Endodermal cell (in vitro differentiated cells): Measurements from ENCODE around the gene OSER1. TPM values are rescaled to one million over a fixed set of nuclear protein-coding genes. Genes with fewer than 3 reads are reported as not detected.

Experiments used
- DNase-seq: peaks from one replicate; pipeline ENCODE4 v3.0.0-alpha.2; 2017
- H3K27ac ChIP-seq: 2 replicates; pipeline ENCODE4 v1.5.1; 2013; ENCODE audit warnings: mild to moderate bottlenecking, low read depth, low read length, moderate library complexity
- H3K27me3 ChIP-seq: 2 replicates; pipeline ENCODE4 v1.6.1; 2013; ENCODE audit warnings: mild to moderate bottlenecking, low read length, moderate library complexity; ENCODE audit not compliant: insufficient read depth, control insufficient read depth, poor library complexity, severe bottlenecking
- H3K36me3 ChIP-seq: 2 replicates; pipeline ENCODE4 v1.7.0; 2013; ENCODE audit warnings: mild to moderate bottlenecking, low read length, moderate library complexity; ENCODE audit not compliant: control insufficient read depth, insufficient read depth
- H3K4me1 ChIP-seq: one replicate; pipeline ENCODE4 v1.7.0; 2013; ENCODE audit warnings: low read length; ENCODE audit not compliant: control insufficient read depth, insufficient read depth
- H3K4me3 ChIP-seq: 2 replicates; pipeline ENCODE4 v1.5.1; 2013; ENCODE audit warnings: mild to moderate bottlenecking, low read length, moderate library complexity
- H3K9ac ChIP-seq: 2 replicates; pipeline ENCODE4 v1.6.1; 2013; ENCODE audit warnings: mild to moderate bottlenecking, low read length, moderate library complexity; ENCODE audit not compliant: poor library complexity, severe bottlenecking; ENCODE audit errors: extremely low read depth
- H3K9me3 ChIP-seq: 2 replicates; pipeline ENCODE4 v1.6.1; 2013; ENCODE audit warnings: mild to moderate bottlenecking, low read length, moderate library complexity; ENCODE audit not compliant: control insufficient read depth
- H3K27ac Mint-ChIP-seq: 2 replicates; pipeline ENCODE4 v1.8.0; 2020; ENCODE audit warnings: mixed read lengths
- H3K27me3 Mint-ChIP-seq: 2 replicates; pipeline ENCODE4 v1.8.0; 2021; ENCODE audit warnings: mild to moderate bottlenecking, mixed read lengths; ENCODE audit not compliant: insufficient read depth
- H3K36me3 Mint-ChIP-seq: 2 replicates; pipeline ENCODE4 v1.8.0; 2020; ENCODE audit warnings: low read depth, mixed read lengths
- H3K4me1 Mint-ChIP-seq: 2 replicates; pipeline ENCODE4 v1.8.0; 2020; ENCODE audit warnings: mixed read lengths
- H3K4me3 Mint-ChIP-seq: 2 replicates; pipeline ENCODE4 v1.8.0; 2020; ENCODE audit warnings: mild to moderate bottlenecking, moderate library complexity, mixed read lengths
- H3K9me3 Mint-ChIP-seq: 2 replicates; pipeline ENCODE4 v1.8.0; 2020; ENCODE audit warnings: mild to moderate bottlenecking, mixed read lengths
- WGBS, 2 experiments: methylation state at CpG; one replicate each; pipeline versions ENCODE4 v1.1.5 to v1.1.7; 2013; ENCODE audit warnings: missing lambda C conversion rate in 2 of 2, mixed read lengths in 1 of 2; ENCODE audit not compliant: insufficient coverage in 1 of 2, insufficient read length in 1 of 2; 5-methylcytosine and 5-hydroxymethylcytosine counted together
- total RNA-seq, 2 donors: library from RNA; stranded (reverse); fragmentation: NEBNext Ultra II Directional in 1 of 2; extraction: Animal tissue kit (Norgen Biotek cat#: 25700) in 1 of 2; gene quantifications; 2 replicates in 1 of 2; 3 replicates in 1 of 2; pipeline ENCODE4 v1.2.1, GENCODE V29; 2021
- TF ChIP-seq, protein P1 (sequence below): fragments of 200-600 bp; sonication (generic); conservative IDR thresholded peaks from 2 replicates; pipeline ENCODE4 v1.5.0; 2021; ENCODE audit warnings: antibody characterized with exemption, mild to moderate bottlenecking

OSER1 gene
- total RNA-seq, 2 donors from 2014 or later: 34.2 to 38.7 TPM

- peak; percentile 92 for DNase-seq
- H3K4me3 ChIP-seq: no peak overlapping the region
- no peak overlapping the region for H3K27ac ChIP-seq
- H3K4me1 ChIP-seq: peaks cover 8% of the 10 kb centered on the region
- H3K9me3 ChIP-seq: no peaks in the 10 kb centered on the region
- WGBS, 2 experiments: 60 to 66% methylated on average over 6 to 7 of the region's 7 CpGs
- H3K36me3 ChIP-seq: no peaks in the 10 kb centered on the region
- H3K9ac ChIP-seq: no peak overlapping the region
- H3K4me1 Mint-ChIP-seq: peaks cover 28% of the 10 kb centered on the region
- no peak overlapping the region for H3K27ac Mint-ChIP-seq
- H3K9me3 Mint-ChIP-seq: no peaks in the 10 kb centered on the region
- H3K27me3 ChIP-seq: no peaks in the 10 kb centered on the region
- TF ChIP-seq, protein P1, sequence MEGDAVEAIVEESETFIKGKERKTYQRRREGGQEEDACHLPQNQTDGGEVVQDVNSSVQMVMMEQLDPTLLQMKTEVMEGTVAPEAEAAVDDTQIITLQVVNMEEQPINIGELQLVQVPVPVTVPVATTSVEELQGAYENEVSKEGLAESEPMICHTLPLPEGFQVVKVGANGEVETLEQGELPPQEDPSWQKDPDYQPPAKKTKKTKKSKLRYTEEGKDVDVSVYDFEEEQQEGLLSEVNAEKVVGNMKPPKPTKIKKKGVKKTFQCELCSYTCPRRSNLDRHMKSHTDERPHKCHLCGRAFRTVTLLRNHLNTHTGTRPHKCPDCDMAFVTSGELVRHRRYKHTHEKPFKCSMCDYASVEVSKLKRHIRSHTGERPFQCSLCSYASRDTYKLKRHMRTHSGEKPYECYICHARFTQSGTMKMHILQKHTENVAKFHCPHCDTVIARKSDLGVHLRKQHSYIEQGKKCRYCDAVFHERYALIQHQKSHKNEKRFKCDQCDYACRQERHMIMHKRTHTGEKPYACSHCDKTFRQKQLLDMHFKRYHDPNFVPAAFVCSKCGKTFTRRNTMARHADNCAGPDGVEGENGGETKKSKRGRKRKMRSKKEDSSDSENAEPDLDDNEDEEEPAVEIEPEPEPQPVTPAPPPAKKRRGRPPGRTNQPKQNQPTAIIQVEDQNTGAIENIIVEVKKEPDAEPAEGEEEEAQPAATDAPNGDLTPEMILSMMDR: peak; percentile 92
- no peaks in the 10 kb centered on the region for H3K36me3 Mint-ChIP-seq
- H3K27me3 Mint-ChIP-seq: no peaks in the 10 kb centered on the region
- H3K4me3 Mint-ChIP-seq: no peak overlapping the region
Measured at GRCh38 chr20:44215125-44215524, 4.6 kb upstream of the OSER1 start.

DNA sequence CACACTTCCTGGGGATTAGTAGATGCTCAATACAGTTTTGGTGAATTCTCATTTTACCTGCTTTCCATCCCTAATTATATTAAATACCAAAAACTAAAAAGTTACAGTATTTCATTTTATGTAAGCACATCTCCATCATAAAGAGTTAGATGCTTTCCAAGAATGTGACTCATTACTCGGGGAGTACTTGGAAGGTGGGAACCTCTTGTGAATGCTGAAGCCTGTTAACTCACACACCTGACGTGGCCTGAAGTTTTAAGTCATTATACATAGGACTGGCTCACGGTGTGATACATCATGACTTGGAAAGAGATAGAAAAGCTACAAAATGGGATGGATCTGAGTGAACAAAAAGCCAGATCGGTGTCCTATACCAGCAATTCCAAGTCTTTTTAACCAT is 2.2 kb upstream of the OSER1 start:
- no peak for DNase-seq
- H3K9me3 ChIP-seq: no peaks in the 10 kb centered on the region
- H3K27me3 ChIP-seq: no peaks in the 10 kb centered on the region
- no peaks in the 10 kb centered on the region for H3K27me3 Mint-ChIP-seq
- H3K36me3 ChIP-seq: no peaks in the 10 kb centered on the region
- no peaks in the 10 kb centered on the region for H3K36me3 Mint-ChIP-seq
- no peak overlapping the region for H3K4me3 Mint-ChIP-seq
- H3K4me3 ChIP-seq: no peak overlapping the region
- no peak overlapping the region for H3K27ac ChIP-seq
- H3K4me1 Mint-ChIP-seq: peaks cover 37% of the 10 kb centered on the region
- no peak overlapping the region for H3K9ac ChIP-seq
- H3K4me1 ChIP-seq: no peaks in the 10 kb centered on the region
- 90% methylated on average over 4 of the region's 4 CpGs for WGBS, 2 experiments
- H3K27ac Mint-ChIP-seq: peak overlapping the region; percentile 38
- TF ChIP-seq, protein P1: no peak
- no peaks in the 10 kb centered on the region for H3K9me3 Mint-ChIP-seq

DNA sequence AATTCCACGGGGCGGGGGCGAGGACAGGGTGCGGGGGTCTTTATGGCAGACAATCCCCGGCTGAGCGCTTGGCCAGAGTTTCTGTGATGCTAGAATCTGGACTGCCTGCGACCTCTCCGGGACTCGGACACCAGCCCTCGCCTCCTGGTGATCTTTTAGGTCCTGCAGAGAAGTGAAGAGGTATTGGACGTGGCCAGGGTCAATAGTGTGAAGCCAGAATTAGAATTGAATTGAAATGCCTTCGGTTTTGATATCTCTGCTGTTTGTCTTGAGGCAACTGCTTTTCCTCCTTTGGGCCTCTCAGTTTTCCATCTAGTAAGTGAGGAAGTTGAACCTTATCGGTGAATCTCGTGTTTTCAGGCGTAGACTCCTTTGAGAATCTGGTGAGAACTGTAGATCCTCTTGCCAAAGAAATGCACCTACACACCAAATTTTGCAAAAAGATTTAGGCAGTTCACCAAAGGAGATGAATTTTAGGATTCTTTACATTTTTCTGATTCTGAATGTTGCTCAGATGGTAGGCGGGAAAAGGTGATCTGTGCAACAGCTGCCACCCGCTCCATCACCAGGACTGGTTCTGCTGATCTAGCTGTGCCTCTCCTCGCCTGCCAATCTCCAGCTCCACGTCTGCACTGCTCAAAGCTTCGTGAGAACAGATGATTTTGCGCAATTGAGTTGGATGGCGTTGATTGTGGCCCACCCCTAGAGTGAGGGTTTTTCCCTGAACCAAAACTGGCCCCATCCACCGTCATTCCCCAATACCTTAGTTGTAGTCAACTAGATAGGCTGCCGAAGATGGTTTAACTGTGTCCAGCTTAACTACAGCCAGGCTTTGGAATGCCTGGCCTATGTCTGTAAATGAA is 837 bp upstream of the OSER1 start:
- Histone ChIP-seq H3K27me3 (no peaks in the 10 kb centered on the region), H3K4me3 (peak overlapping the region; percentile 98), H3K4me1 (no peaks in the 10 kb centered on the region), H3K9me3 (no peaks in the 10 kb centered on the region), H3K9ac (peak overlapping the region; percentile 96), H3K36me3 (peaks cover 10% of the 10 kb centered on the region), H3K27ac (peak overlapping the region; percentile 89)
- DNase-seq: no peak
- Mint-ChIP-seq H3K4me1 (peaks cover 41% of the 10 kb centered on the region), H3K27ac (peak overlapping the region; percentile 99), H3K27me3 (no peaks in the 10 kb centered on the region), H3K9me3 (no peaks in the 10 kb centered on the region), H3K4me3 (peak overlapping the region; percentile 99), H3K36me3 (peaks cover 3% of the 10 kb centered on the region)
- WGBS, 2 experiments: 26 to 42% methylated on average over 5 to 24 of the region's 24 CpGs
- TF ChIP-seq, protein P1: no peak
